MCF 10A (cell line): Measurements from ENCODE around the gene C2orf74. TPM values are rescaled to one million over a fixed set of nuclear protein-coding genes. Genes with fewer than 3 reads are reported as not detected.

ENCODE experiments used
- total RNA-seq: library from RNA; stranded (reverse); gene quantifications from 2 replicates; pipeline ENCODE4 v1.2.3, GENCODE V29; 2022

C2orf74 gene
- total RNA-seq, 1 experiment from 2014 or later: 29.7 TPM

Other genes with a start within 250 kb of the C2orf74 start
- 18.5 and 18.6 TPM in 2 replicates for gene PEX13, start 144.5 kb upstream of the C2orf74 start, total RNA-seq
- gene PUS10, start 143.9 kb upstream of the C2orf74 start, total RNA-seq: 5.0 and 6.9 TPM in 2 replicates
- gene SANBR, start 96.3 kb upstream of the C2orf74 start, total RNA-seq: 5.2 and 8.3 TPM in 2 replicates